ENCODE results near the gene WARS2. TPM values are rescaled to one million over a fixed set of nuclear protein-coding genes. Genes with fewer than 3 reads are reported as not detected.

The WARS2 gene
- polyA plus RNA-seq, 2 of the 4 experiments (the other 2 are of a cell fraction), result 5.9 to 7.9 TPM

GRCh38 chr1:119080586-119080985 is 59.9 kb downstream of the WARS2 start:
- TF ChIP-seq RCOR1 (IDR thresholded peaks at IDR 0.05; ENCODE audit: low read depth, low read length) (no peak), CEBPB (IDR thresholded peaks at IDR 0.05) (no peak), HEYL (CRISPR knock-in tag; IDR thresholded peaks at IDR 0.05) (no peak), HDAC2 (IDR thresholded peaks at IDR 0.05) (no peak), TP53 (CRISPR knock-in tag; IDR thresholded peaks at IDR 0.05) (no peak), HOXB13 (CRISPR knock-in tag; IDR thresholded peaks at IDR 0.05; ENCODE audit: low read depth) (no peak), MYC (IDR thresholded peaks at IDR 0.05; ENCODE audit: borderline replicate concordance, low read length) (no peak), RAD21 (conservative IDR thresholded peaks at IDR 0.05 in 1 of 2, IDR thresholded peaks at IDR 0.05 in 1 of 2) (no peak), RFX5 (IDR thresholded peaks at IDR 0.05) (no peak), JUN (IDR thresholded peaks at IDR 0.05) (no peak), SMC3 (IDR thresholded peaks at IDR 0.05) (no peak), KDM5A (IDR thresholded peaks at IDR 0.05) (no peak), RARB (CRISPR knock-in tag; IDR thresholded peaks at IDR 0.05) (no peak), CHD2 (IDR thresholded peaks at IDR 0.05; ENCODE audit: low read length, partially characterized antibody) (no peak), HOXA7 (CRISPR knock-in tag; IDR thresholded peaks at IDR 0.05) (no peak), ZFP36 (IDR thresholded peaks at IDR 0.05; ENCODE audit: borderline replicate concordance, partially characterized antibody) (no peak), JUNB (IDR thresholded peaks at IDR 0.05) (no peak), E2F6 (IDR thresholded peaks at IDR 0.05; ENCODE audit: borderline replicate concordance, low read depth) (no peak), BHLHE40 (IDR thresholded peaks at IDR 0.05; ENCODE audit: low read depth, low read length) (no peak)
- TF ChIP-seq, protein P1, sequence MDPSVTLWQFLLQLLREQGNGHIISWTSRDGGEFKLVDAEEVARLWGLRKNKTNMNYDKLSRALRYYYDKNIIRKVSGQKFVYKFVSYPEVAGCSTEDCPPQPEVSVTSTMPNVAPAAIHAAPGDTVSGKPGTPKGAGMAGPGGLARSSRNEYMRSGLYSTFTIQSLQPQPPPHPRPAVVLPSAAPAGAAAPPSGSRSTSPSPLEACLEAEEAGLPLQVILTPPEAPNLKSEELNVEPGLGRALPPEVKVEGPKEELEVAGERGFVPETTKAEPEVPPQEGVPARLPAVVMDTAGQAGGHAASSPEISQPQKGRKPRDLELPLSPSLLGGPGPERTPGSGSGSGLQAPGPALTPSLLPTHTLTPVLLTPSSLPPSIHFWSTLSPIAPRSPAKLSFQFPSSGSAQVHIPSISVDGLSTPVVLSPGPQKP (IDR thresholded peaks at IDR 0.05; ENCODE audit: low read depth, low read length), result no peak
- no peak for DNase-seq (ENCODE audit: low read depth in 1 of 2, low spot score in 1 of 2)
- no peak for FAIRE-seq
- Histone ChIP-seq H3K4me1 (no peaks in the 10 kb centered on the region), H3K4me3 (no peak overlapping the region), H3K4me2 (no peak overlapping the region), H3K9me3 (no peaks in the 10 kb centered on the region), H3K27ac (no peak overlapping the region)
- no peak for ATAC-seq
- POLR2A ChIA-PET, result no interaction called here
- CTCF ChIA-PET, result no interaction called here
- WGBS (ENCODE audit: missing lambda C conversion rate), result 70% methylated on average over 4 of the region's 4 CpGs

DNA sequence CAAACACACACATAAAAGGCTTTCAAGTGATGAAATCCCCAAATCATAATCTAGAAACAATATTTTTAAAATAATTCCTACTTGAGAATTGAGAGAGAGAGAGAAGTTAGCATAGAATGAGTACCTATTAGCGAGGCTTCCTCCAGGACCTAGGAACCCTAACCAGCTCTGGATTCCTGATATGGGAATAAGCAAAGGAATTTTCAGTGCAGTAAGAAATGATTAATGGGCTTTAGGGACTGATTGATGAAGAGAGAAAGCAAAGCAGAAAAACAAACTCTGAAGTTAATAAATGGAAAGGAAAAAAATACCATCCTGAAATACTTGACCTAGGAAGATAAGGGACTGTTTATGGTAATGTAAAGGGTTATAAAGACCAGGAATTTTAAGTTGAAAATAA is 60.6 kb downstream of the WARS2 start:
- DNase-seq (ENCODE audit: low read depth in 1 of 2, low spot score in 1 of 2) (no peak), ATAC-seq (no peak), FAIRE-seq (no peak)
- H3K9me3 ChIP-seq, result no peaks in the 10 kb centered on the region
- no peak overlapping the region for H3K27ac ChIP-seq
- CTCF ChIA-PET, result no interaction called here
- no peak overlapping the region for H3K4me2 ChIP-seq
- no peaks in the 10 kb centered on the region for H3K4me1 ChIP-seq
- POLR2A ChIA-PET, result no interaction called here
- 92% methylated on average over 1 of the region's 1 CpG for WGBS (ENCODE audit: missing lambda C conversion rate)
- H3K4me3 ChIP-seq, result no peak overlapping the region
- TF ChIP-seq KDM5A (IDR thresholded peaks at IDR 0.05) (no peak), PHF8 (IDR thresholded peaks at IDR 0.05; ENCODE audit: borderline replicate concordance, low read depth) (no peak), CHD2 (IDR thresholded peaks at IDR 0.05; ENCODE audit: low read length, partially characterized antibody) (no peak), ZSCAN20 (CRISPR knock-in tag; IDR thresholded peaks at IDR 0.05) (no peak), ZFP36 (IDR thresholded peaks at IDR 0.05; ENCODE audit: borderline replicate concordance, partially characterized antibody) (no peak), FOSL2 (IDR thresholded peaks at IDR 0.05) (no peak), FOSL2 (CRISPR knock-in tag; IDR thresholded peaks at IDR 0.05) (no peak), SREBF2 (IDR thresholded peaks at IDR 0.05) (no peak), BHLHE40 (IDR thresholded peaks at IDR 0.05; ENCODE audit: low read depth, low read length) (no peak), SMC3 (IDR thresholded peaks at IDR 0.05) (no peak), ZC3H11A (IDR thresholded peaks at IDR 0.05) (no peak)
- TF ChIP-seq, protein P2, sequence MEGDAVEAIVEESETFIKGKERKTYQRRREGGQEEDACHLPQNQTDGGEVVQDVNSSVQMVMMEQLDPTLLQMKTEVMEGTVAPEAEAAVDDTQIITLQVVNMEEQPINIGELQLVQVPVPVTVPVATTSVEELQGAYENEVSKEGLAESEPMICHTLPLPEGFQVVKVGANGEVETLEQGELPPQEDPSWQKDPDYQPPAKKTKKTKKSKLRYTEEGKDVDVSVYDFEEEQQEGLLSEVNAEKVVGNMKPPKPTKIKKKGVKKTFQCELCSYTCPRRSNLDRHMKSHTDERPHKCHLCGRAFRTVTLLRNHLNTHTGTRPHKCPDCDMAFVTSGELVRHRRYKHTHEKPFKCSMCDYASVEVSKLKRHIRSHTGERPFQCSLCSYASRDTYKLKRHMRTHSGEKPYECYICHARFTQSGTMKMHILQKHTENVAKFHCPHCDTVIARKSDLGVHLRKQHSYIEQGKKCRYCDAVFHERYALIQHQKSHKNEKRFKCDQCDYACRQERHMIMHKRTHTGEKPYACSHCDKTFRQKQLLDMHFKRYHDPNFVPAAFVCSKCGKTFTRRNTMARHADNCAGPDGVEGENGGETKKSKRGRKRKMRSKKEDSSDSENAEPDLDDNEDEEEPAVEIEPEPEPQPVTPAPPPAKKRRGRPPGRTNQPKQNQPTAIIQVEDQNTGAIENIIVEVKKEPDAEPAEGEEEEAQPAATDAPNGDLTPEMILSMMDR (IDR thresholded peaks at IDR 0.05), result no peak
- TF ChIP-seq, protein P3, sequence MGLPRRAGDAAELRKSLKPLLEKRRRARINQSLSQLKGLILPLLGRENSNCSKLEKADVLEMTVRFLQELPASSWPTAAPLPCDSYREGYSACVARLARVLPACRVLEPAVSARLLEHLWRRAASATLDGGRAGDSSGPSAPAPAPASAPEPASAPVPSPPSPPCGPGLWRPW (IDR thresholded peaks at IDR 0.05), result no peak
